GM21381 (cell line): ENCODE measurements around the gene NKAPL.

ENCODE experiments used
- ATAC-seq: cut with Tn5 transposase; IDR thresholded peaks from one replicate; pipeline ENCODE4 v1.9.1; 2021; ENCODE audit warnings: mild to moderate bottlenecking, moderate library complexity; ENCODE audit not compliant: unreplicated experiment

NKAPL gene

DNA sequence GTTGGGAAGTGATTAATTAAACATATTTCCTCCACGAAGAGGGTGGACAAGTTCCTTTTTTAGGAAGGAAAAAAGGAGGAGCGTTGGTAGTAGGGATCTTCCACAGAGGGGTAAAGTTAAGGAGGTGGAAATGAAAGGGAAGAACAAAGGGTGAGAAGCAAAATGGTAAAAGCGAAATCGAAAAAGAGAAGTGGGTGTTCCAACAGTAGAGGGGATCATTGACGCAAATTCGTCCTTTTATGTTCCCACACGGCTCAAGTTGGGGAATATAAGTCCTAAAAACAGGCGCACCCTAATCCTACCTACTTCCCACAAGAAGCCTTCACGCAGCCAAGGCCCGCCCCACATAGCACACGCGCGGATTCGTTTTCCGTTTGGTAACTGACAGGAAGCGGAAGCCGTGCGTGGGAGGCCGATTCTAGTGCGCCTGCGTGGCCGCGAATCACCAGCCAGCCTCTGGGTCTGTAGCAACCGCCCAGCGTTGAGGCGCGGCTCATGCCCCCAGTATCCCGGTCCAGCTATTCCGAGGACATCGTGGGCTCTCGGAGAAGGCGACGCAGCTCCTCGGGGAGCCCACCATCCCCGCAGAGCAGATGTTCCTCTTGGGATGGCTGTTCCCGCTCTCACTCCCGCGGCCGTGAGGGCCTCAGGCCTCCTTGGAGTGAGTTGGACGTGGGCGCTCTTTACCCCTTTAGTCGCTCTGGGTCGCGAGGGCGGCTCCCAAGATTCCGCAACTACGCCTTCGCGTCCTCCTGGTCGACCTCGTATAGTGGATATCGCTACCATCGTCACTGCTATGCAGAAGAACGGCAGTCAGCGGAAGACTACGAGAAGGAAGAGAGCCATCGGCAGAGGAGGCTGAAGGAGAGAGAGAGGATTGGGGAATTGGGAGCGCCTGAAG is at the start of gene NKAPL:
Gene NKAPL (plus strand): TSS at position 421 of the 901 bp plus-strand sequence. CDS start 75 bp downstream, at position 496.
- no peak for ATAC-seq

DNA sequence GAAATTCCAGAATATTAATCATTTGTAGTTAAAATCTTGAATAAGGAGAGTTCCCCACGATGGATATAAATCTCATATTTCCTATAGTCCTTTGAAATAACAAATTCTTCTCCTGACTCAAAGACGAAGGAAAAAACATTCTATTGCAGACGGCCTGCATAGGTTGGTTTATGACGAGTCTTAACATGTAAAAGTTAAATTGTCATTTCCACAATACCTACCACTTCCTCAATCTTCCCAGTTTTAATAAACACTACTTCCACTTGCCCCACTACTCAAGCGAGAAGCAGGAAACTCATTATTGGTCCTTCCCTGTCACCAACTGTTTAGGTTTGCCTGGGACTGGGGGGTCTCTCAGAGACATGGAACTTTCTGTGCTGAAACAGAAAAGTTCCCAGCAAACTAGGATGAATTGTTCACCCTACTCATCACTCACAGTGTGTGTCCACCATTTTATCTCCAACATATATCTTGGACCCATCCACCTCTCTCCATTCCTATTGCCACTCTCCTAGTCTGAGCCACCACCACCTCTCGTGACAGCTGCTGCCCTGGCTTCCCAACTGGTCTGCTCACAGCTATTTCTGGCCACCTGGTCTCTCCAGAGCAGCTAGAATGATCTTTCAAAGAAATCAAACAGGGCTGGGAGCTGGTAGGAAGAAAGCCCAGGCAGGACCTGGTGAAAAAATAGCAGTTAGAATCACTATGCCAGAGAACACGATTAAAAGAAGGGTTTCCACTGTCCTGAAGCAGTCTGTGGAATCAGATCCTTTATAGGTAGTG is 49.2 kb upstream of the NKAPL start:
- no peak for ATAC-seq

DNA sequence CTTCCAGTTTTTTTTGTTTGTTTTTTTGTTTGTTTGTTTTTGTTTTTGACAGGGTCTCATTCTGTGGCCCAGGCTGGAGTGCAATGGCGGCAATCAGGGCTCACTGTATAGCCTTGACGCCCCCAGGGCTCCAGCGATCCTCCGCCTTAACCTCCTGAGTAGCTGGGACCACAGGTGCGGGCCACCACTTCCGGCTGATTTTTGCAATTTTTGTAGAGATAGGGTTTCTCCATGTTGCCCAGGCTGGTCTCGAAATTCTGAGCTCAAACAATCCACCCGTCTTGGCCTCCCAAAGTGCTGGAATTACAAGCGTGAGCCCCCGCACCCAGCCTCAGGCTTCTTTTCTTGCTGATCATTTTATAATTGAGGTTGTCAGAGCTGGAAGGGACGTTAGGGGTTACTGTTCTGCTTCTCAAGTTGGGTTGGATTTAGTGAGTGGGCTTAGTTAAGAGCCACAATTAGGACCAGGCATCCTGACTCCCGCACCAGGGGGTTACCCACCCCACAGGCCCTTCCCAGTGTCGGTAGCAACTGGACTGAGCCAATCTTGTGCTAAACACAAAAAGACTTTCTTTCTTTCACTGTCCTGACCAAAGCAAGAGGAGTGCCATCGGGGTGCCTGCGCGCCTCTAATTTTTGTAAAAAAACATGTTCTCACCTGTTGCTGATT is 47.1 kb upstream of the NKAPL start:
- ATAC-seq: peak; percentile 26

DNA sequence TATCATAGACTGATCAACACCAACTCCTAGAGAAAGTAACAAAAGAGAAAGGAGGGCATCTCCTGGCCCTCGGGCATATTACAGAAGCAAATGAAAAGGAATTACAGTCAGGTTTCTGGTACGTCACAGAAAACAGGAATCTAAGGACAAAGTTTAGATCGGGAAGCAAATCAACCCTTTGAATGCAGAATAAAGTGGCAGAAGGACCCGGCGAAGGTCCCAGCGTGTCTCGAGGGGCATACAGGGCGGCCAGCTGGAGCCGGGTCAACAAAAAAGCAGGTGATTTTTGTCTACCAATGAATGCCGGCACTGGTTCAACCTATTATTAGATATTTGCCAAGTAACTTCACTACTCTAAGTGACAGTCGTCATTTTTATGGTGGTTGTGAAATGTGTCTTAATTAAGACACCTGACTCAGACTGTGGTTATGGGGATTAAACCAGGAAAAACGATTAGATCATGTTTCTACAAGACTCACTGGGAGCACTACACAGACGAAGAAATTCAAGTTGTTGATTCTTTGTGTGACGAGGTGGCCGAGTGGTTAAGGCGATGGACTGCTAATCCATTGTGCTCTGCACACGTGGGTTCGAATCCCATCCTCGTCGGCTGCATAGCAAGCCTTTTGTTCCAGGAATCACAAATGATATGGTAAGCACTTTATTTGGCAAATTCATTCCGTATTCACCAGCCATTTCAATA is 46.4 kb upstream of the NKAPL start:
- peak; percentile 44 for ATAC-seq

- no peak for ATAC-seq
Observed at GRCh38 chr6:28213213-28213523, 45.9 kb upstream of the NKAPL start.

GRCh38 chr6:28215425-28215824 is 43.7 kb upstream of the NKAPL start:
- ATAC-seq: no peak

DNA sequence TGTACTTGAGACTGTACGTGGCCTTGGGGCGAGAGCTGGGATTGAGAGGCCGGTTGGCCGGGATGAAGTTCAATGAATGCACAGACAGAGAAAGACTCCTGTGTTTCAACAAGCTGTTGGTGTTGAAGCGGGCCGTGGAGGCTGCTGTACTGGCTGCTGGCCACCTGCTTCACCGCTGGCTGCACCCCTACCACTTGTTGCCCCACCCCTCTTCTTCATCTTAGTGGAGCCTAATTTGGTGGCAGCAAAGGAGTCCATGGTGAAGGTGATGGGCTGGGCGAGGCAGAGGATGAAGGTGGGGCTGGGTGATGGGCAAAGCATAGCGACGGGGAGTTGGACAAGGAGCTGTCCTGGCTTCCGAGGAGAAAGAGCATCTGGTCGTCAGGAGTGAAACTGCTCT is 41.2 kb upstream of the NKAPL start:
- no peak for ATAC-seq

DNA sequence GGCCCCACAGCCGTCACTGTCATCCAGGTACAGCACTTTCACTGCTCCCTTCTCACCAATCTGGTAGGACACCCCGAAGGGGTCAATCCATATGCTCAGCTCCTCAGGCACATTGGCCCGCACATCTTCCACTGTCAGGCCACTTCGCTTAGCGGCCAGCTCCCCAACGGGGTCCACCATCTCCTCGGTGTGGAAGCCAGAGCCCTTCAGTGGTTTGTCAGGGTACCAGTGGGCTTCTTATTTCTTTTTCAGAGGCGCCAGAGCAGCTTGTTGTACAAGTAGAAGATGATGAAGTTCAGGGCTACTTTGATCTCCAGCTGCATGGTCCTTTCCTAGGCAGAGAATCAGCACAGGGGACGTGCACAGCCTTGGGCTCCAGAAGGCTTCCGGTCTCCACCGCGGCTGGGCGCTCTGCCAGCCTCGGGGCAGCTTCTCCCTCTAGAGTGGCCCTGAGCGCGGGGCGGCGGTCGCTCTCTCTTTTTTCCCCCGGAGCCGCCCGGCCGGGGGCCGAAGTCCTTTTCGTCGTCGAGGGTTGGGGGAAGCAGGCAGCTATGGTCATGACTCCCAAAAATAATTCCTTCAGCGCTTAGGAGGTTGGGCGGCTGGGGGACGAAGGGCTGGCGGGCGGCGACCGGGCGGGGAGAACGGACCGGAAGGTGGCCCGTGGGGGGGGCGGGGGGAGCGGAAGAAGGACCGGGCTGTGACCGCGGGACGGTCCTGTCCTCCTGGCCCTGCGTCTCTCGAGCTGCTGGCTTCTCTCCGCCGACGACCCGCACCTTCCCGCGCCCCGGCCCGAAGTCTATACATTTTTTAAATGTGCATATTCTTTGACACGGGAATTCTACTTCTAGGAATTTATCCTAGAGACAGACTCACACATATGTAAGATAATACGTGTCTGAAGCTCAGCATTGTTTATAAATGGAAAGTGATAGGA is 40.5 kb upstream of the NKAPL start:
- peak; percentile 63 for ATAC-seq

GRCh38 chr6:28220257-28221133 is 38.6 kb upstream of the NKAPL start:
- ATAC-seq: no peak

- no peak for ATAC-seq
Observed at GRCh38 chr6:28224131-28225055, 34.7 kb upstream of the NKAPL start.

DNA sequence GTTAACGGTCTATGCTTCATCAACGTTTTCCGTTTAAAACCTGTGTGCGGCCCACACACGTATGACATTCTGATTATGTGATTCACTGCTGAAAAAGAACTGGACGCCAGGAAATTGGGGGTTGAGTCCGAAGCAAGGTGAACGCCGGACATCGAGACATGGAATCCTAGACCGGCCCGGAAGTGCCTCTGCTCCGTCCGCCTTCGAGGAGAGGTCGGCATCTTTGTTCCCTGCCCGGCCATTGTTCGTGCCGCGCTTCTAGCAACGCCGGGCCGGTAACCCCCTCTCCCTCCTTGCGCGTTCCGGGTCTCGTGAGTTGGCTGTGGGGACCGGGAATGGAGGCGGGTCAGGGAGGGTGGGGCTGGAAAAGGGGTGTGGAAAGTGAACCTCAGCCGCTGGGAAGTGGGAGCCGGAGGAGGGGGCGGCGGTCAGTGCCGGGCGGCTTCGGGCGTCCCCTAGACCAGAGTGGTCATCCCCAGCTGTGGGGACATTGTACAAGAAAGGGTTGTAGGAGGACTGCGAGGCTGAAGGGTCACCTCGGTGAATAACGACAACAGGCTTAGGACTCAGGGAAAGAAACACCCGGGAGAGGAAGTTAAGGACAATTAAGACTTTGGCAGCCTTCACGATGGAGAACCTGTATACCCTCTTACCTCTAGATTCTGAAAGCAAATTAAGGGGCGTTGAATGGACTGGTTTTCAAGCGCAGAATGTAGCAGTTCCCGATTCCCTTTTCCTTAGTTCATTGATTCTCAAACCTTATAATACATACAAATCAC is 33.9 kb upstream of the NKAPL start, which contains the start of gene ZSCAN9:
Gene ZSCAN9 (plus strand): TSS at position 220 of the 779 bp plus-strand sequence. CDS start 1,810 bp downstream, outside the sequence.
- peak; percentile 91 for ATAC-seq

DNA sequence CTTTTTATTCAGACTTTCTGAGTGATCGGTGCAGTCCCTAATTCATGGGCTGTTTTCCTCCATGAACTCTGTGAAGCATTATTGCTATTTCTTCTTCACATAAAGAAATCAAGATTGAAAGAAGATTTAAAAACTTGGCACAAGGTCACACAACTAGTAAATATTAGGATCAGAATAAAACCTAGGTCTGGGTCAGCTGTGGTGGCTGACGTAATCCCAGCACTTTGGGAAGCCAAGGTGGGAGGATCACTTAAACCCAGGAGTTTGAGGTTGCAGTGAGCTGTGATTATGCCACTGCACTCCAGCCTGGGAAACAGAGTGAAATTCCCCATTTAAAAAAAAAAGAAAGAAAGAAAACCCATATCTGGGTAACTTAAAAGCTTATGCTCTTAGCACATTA is 32.6 kb upstream of the NKAPL start:
- no peak for ATAC-seq

- ATAC-seq: no peak
Observed at GRCh38 chr6:28232785-28233184, 26.3 kb upstream of the NKAPL start.

DNA sequence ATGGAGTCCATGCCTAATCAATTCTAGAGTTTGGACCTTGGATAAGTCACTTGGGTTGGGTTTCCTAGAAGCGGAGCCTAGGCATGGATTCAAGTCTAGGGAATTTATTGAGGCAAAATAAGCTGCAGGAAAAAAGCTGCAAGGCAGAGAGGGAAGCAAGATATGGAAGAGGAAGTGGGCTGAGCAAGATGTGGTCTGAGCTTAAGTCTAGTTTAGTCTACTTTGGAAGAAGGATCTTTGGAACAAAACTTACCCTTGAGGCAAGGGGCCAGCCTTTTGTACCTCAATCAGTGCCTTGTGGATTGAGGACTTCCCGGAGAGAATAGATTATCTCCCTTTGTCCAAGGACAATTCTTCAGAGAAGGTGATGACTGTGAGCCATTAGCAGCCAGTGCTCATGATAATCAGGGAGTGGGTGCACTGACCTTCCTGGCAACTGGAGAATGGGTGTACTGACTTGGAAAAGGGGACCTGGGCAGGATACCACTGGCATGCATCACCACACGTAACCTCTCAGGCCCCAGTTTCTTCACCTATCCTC is 23.1 kb upstream of the NKAPL start:
- ATAC-seq: no peak

GRCh38 chr6:28239636-28240035 is 19.5 kb upstream of the NKAPL start:
- no peak for ATAC-seq

DNA sequence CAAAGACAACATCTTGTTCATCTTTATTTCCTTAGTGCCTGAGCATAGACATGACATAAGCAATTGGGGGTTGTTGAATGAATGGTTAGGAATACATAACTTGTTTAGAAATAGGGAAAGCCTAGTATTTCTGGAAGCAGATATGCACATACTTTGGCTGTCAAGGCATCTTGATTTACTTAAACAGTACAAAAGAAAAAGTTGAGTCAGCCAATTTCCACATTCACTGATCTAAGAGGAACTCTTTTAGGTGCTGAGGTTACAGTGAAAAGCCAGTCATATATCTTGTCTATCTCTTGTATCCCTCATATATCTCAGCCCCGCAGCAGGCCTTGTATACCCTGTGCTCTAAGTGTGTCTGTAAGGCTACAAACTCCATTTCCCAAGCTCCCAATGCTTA is 18.6 kb upstream of the NKAPL start:
- no peak for ATAC-seq

DNA sequence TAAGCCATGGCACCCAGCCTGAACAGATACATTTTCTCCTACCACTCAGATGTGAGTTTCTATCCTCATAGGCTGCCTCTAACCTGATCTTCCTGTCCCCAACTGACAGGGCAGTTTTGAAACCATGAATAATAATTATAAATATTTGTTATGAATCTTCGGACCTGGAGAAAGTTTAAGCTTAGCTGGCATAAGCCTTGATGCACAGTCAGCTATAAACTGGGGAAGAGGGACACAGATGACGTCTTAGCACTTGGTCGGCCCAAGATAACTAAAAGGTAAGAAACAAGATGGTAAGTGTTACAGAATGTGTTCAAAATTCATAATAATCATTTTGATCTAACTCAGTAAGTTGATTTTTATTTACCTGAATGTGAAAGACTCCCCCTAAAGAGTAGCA is 15.2 kb upstream of the NKAPL start:
- ATAC-seq: no peak
